GM23248 (cell line): ENCODE results near the gene HIVEP3. TPM values are rescaled to one million over a fixed set of nuclear protein-coding genes. Genes with fewer than 3 reads are reported as not detected.

Source experiments
- DNase-seq: peaks from one replicate; pipeline ENCODE4 v3.0.0-alpha.2; 2015
- H2AFZ ChIP-seq: fragments of 200-600 bp; sonication (generic); 2 replicates; pipeline ENCODE4 v1.6.1; 2016; ENCODE audit warnings: antibody characterized with exemption
- H3F3A ChIP-seq: fragments of 200-600 bp; sonication (generic); 2 replicates; pipeline ENCODE4 v1.6.1; 2016; ENCODE audit warnings: mild to moderate bottlenecking, antibody characterized with exemption, mixed run types; ENCODE audit not compliant: insufficient read depth
- H3K27ac ChIP-seq: fragments of 200-600 bp; sonication (generic); 2 replicates; pipeline ENCODE4 v1.5.1; 2016; ENCODE audit warnings: mild to moderate bottlenecking
- H3K27me3 ChIP-seq: fragments of 200-600 bp; sonication (generic); replicated peaks from 2 replicates; pipeline ENCODE4 v1.6.1; 2016; ENCODE audit warnings: mild to moderate bottlenecking; ENCODE audit not compliant: insufficient read depth
- H3K36me3 ChIP-seq: fragments of 200-600 bp; sonication (generic); 2 replicates; pipeline ENCODE4 v1.6.1; 2016; ENCODE audit warnings: low read depth, mild to moderate bottlenecking
- H3K4me1 ChIP-seq: fragments of 200-600 bp; sonication (generic); 2 replicates; pipeline ENCODE4 v1.6.1; 2016; ENCODE audit warnings: mild to moderate bottlenecking; ENCODE audit not compliant: insufficient read depth
- H3K4me2 ChIP-seq: fragments of 200-600 bp; sonication (generic); one replicate; pipeline ENCODE4 v1.6.1; 2016; ENCODE audit warnings: mild to moderate bottlenecking; ENCODE audit not compliant: unreplicated experiment
- H3K4me3 ChIP-seq: fragments of 200-600 bp; sonication (generic); 2 replicates; pipeline ENCODE4 v1.5.1; 2016; ENCODE audit warnings: mild to moderate bottlenecking
- H3K79me2 ChIP-seq: fragments of 200-600 bp; sonication (generic); 2 replicates; pipeline ENCODE4 v1.6.1; 2016; ENCODE audit warnings: mild to moderate bottlenecking; ENCODE audit not compliant: insufficient read depth
- H3K9ac ChIP-seq: fragments of 200-600 bp; sonication (generic); 2 replicates; pipeline ENCODE4 v1.6.1; 2016; ENCODE audit warnings: mild to moderate bottlenecking
- H3K9me2 ChIP-seq: fragments of 200-600 bp; sonication (generic); 2 replicates; pipeline ENCODE4 v1.6.1; 2016; ENCODE audit warnings: mixed run types, mild to moderate bottlenecking, moderate library complexity; ENCODE audit not compliant: insufficient read depth
- H3K9me3 ChIP-seq: fragments of 200-600 bp; sonication (generic); one replicate; pipeline ENCODE4 v1.6.1; 2017; ENCODE audit warnings: low read depth
- H4K20me1 ChIP-seq: fragments of 200-600 bp; sonication (generic); 2 replicates; pipeline ENCODE4 v1.6.0; 2016; ENCODE audit not compliant: insufficient read depth
- EZH2 ChIP-seq: fragments of 200-600 bp; sonication (generic); IDR thresholded peaks from 2 replicates; pipeline ENCODE4 v1.6.1; 2018; ENCODE audit warnings: antibody characterized with exemption, mild to moderate bottlenecking; ENCODE audit not compliant: insufficient read depth, poor library complexity, severe bottlenecking
- EZH2phosphoT487 ChIP-seq: fragments of 200-600 bp; sonication (generic); IDR thresholded peaks from 2 replicates; pipeline ENCODE4 v1.6.1; 2018; ENCODE audit warnings: antibody characterized with exemption, moderate library complexity, mild to moderate bottlenecking, low read depth; ENCODE audit not compliant: insufficient read depth
- WGBS, 2 experiments: methylation state at CpG; one replicate each; pipeline ENCODE4 v1.1.6; 2015 to 2017; ENCODE audit warnings: low lambda C conversion rate in 2 of 2, low coverage in 1 of 2; ENCODE audit errors: missing lambda C conversion rate in 2 of 2; 5-methylcytosine and 5-hydroxymethylcytosine counted together
- in situ Hi-C: fragments of 300-500 bp; cut with MboI; formaldehyde crosslinking; loops from 2 replicates; pipeline ENCODE4 v1.15.0; 2020
- polyA plus RNA-seq: library from polyadenylated mRNA; unstranded; fragments of >200 nt; fragmentation: Nextera tagmentation; extraction: Ambion mirVana; gene quantifications from 2 replicates; pipeline ENCODE4 v1.2.1, GENCODE V29; 2016
- total RNA-seq: library from RNA; depleted of rRNA; stranded (reverse); fragments of >200 nt; shearing (Covaris generic); gene quantifications from 2 replicates; pipeline ENCODE4 v1.2.3, GENCODE V29; 2014

Gene HIVEP3
- total and polyA plus RNA-seq, 2 experiments from 2014 or later, result 1.7 to 7.2 TPM

DNA sequence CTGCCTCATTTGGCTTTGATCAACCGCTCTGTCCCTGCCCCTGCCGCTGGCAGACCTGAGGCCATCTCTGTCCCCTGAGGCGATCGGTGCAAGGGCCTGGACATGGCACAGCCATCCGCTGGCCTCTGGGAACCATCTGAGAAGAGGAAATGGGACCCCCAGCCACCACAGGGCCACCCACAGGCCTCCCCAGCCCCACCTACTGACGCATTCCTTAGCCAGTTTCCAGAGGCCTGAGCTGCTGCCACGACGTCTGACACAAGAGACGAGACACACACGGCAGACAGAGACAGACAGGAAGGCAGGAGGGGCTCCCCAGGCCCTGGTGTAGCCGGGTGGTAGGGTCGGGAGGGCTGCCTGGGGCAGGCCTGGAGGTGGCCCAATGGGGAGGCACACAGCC is 397.0 kb downstream of the HIVEP3 start:
- no peak overlapping the region for H3K9ac ChIP-seq
- no peak for DNase-seq
- H3K79me2 ChIP-seq, result no peaks in the 10 kb centered on the region
- TF ChIP-seq EZH2 (no peak), EZH2phosphoT487 (no peak)
- no peak overlapping the region for H3K4me2 ChIP-seq
- no peaks in the 10 kb centered on the region for H3K9me3 ChIP-seq
- H3F3A ChIP-seq, result no peaks in the 10 kb centered on the region
- H3K9me2 ChIP-seq, result no peaks in the 10 kb centered on the region
- H2AFZ ChIP-seq, result no peak overlapping the region
- in situ Hi-C loops, result no loop called here
- no peaks in the 10 kb centered on the region for H3K4me1 ChIP-seq
- H3K27me3 ChIP-seq, result no peaks in the 10 kb centered on the region
- no peak overlapping the region for H3K27ac ChIP-seq
- H3K36me3 ChIP-seq, result no peaks in the 10 kb centered on the region
- no peaks in the 10 kb centered on the region for H4K20me1 ChIP-seq
- no peak overlapping the region for H3K4me3 ChIP-seq
- WGBS, 2 experiments, result 93 to 95% methylated on average over 12 of the region's 12 CpGs

DNA sequence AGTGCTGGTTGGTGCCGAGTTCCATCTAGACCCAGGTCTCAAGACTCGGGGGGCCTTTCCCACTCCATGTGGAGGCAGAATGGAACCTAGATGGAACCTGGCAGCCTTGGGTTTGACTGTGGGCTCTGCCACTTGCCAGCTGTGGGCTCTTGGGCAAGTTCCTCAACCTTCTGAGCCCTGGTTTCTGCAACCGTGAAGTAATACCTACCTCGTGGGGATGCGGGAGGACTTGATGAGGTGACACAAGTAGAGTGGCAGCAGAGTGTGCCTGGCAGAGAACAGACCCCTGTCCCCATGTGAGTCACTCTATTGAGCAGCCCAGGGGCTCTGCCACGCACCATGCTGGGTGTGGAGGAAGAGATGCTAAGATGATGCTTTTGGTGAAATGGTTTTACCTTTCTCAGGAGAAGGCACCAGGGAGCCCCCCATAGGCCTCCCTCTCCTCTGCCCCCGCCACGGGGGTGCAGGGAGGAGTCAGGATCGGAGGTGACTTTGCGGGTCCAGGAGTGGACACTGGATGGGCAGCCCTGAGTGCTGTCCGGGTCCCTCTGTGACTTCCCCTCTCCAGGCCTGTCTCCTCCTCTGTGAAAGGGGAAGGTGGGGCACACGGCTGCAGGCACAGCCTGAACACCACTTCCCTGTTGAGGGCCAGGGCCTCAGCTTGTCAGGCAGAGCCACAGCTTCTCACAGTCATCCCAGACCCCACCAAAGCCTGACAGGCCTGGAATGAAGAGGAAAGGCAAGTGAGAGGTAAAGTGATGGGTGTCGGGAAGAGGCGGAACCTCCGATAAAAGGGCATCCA is 397.6 kb downstream of the HIVEP3 start:
- Histone ChIP-seq H3K4me1 (no peaks in the 10 kb centered on the region), H3K79me2 (no peaks in the 10 kb centered on the region), H3K9me2 (no peaks in the 10 kb centered on the region), H2AFZ (no peak overlapping the region), H3K9me3 (no peaks in the 10 kb centered on the region), H3K4me2 (no peak overlapping the region), H3F3A (no peaks in the 10 kb centered on the region), H3K27me3 (no peaks in the 10 kb centered on the region), H3K27ac (no peak overlapping the region), H3K36me3 (no peaks in the 10 kb centered on the region), H3K4me3 (no peak overlapping the region), H4K20me1 (no peaks in the 10 kb centered on the region), H3K9ac (no peak overlapping the region)
- no peak for DNase-seq
- WGBS, 2 experiments, result 83 to 88% methylated on average over 14 of the region's 15 CpGs
- in situ Hi-C loops, result no loop called here
- TF ChIP-seq EZH2phosphoT487 (no peak), EZH2 (no peak)

DNA sequence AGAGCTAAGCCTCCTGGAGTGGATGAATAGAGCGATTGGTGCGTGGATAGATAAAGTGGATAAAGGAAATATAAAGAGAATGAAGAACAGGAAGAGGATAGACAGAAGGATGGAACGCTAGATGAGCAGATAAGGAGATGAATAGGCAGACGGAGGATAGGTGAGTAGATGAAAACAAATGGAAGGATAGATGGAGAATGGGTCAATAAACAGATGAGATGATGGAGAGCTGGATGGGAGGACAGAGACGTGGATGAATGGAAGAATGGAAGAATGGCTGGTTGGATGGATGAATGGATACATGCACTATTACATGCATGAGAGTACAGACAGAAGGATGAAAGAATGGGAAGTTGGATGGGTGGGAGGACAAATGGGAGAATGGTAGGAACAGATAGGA is 399.1 kb downstream of the HIVEP3 start:
- Histone ChIP-seq H3K79me2 (no peaks in the 10 kb centered on the region), H3F3A (no peaks in the 10 kb centered on the region), H3K36me3 (no peaks in the 10 kb centered on the region), H3K9ac (no peak overlapping the region), H2AFZ (no peak overlapping the region), H4K20me1 (no peaks in the 10 kb centered on the region), H3K9me3 (no peaks in the 10 kb centered on the region), H3K4me3 (no peak overlapping the region), H3K27ac (no peak overlapping the region), H3K4me2 (no peak overlapping the region), H3K9me2 (no peaks in the 10 kb centered on the region), H3K27me3 (no peaks in the 10 kb centered on the region), H3K4me1 (no peaks in the 10 kb centered on the region)
- 92 to 96% methylated on average over 5 of the region's 5 CpGs for WGBS, 2 experiments
- in situ Hi-C loops, result no loop called here
- no peak for DNase-seq
- TF ChIP-seq EZH2 (no peak), EZH2phosphoT487 (no peak)

DNA sequence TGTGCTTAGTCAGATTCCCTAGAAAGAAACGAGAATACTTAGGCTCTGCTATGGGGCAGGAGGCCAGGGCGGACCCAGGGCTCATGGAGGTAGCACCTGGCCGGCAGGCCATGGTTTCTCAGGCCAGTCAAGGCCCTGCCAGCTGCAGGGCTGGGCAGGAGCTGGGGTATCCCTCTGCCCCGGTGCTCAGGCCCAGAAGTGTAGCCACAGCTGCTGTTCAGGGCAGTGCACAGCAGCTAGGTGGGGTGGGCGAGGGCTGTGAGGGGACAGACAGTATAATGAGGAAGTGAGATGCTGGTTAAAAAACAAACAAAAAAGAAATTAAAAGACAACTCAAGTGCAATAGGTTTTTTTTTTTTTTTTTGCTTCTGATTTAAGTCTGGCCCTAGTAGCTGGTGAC is 400.3 kb downstream of the HIVEP3 start:
- TF ChIP-seq EZH2phosphoT487 (no peak), EZH2 (no peak)
- H3K9ac ChIP-seq, result no peak overlapping the region
- in situ Hi-C loops, result no loop called here
- H3K27me3 ChIP-seq, result no peaks in the 10 kb centered on the region
- no peaks in the 10 kb centered on the region for H3K4me1 ChIP-seq
- H3K36me3 ChIP-seq, result no peaks in the 10 kb centered on the region
- 91 to 94% methylated on average over 5 of the region's 5 CpGs for WGBS, 2 experiments
- no peak overlapping the region for H3K4me2 ChIP-seq
- no peak overlapping the region for H3K4me3 ChIP-seq
- no peak for DNase-seq
- H2AFZ ChIP-seq, result no peak overlapping the region
- no peaks in the 10 kb centered on the region for H4K20me1 ChIP-seq
- no peak overlapping the region for H3K27ac ChIP-seq
- H3F3A ChIP-seq, result no peaks in the 10 kb centered on the region
- H3K9me3 ChIP-seq, result no peaks in the 10 kb centered on the region
- H3K9me2 ChIP-seq, result no peaks in the 10 kb centered on the region
- H3K79me2 ChIP-seq, result no peaks in the 10 kb centered on the region
